ENCODE measurements around the gene CDC34. TPM values are rescaled to one million over a fixed set of nuclear protein-coding genes. Genes with fewer than 3 reads are reported as not detected.
"Not testable (repeated sequence)": the region's sequence is repeated elsewhere in the genome, so short reads cannot be mapped to it uniquely, and the experiment has no call there.

CDC34 gene
- total RNA-seq, 2 donors from 2014 or later, result 40.2 to 86.2 TPM

DNA sequence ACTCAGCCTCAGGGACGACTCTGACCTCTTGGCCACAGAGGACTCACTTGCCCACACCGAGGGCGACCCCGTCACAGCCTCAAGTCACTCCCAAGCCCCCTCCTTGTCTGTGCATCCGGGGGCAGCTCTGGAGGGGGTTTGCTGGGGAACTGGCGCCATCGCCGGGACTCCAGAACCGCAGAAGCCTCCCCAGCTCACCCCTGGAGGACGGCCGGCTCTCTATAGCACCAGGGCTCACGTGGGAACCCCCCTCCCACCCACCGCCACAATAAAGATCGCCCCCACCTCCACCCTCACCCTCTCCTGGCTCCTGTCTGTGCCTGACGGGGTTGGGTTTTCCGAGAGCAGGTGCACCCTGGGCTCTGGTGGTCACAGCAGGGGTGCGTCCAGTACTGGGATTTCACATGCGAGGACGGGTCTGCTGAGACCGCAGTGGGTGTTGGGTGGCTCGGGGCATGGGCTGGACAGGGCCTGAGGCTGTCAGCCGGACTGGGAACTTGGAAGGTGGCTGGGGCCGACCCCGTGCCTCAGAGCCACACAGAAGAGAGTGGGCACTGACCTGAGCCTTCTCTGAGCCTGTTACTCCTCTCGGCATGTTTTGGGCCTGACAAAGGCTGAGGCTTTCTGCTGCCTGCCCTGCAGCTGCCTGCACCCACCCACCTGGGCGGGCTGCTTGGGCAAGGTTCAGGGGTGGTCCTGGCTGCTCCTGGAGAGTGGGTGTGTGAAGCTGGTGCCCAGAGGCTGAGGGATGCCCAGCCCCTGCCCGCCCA lies 51.8 kb downstream of the CDC34 start:
- Histone ChIP-seq H3K4me1 (ENCODE audit: control insufficient read depth in 1 of 2, low read depth in 2 of 2) (no peaks in the 10 kb centered on the region), H3K27me3 (replicated peaks; ENCODE audit: insufficient read depth) (no peaks in the 10 kb centered on the region), H3K4me3 (no peak overlapping the region), H3K36me3 (peaks cover 36% of the 10 kb centered on the region), H3K27ac (no peak overlapping the region), H3K9me3 (no peaks in the 10 kb centered on the region)
- DNase-seq (ENCODE audit: low spot score), result no peak
- ATAC-seq (ENCODE audit: insufficient number of reproducible peaks, low FRiP score, low read depth), result no peak
- TF ChIP-seq, protein P1, sequence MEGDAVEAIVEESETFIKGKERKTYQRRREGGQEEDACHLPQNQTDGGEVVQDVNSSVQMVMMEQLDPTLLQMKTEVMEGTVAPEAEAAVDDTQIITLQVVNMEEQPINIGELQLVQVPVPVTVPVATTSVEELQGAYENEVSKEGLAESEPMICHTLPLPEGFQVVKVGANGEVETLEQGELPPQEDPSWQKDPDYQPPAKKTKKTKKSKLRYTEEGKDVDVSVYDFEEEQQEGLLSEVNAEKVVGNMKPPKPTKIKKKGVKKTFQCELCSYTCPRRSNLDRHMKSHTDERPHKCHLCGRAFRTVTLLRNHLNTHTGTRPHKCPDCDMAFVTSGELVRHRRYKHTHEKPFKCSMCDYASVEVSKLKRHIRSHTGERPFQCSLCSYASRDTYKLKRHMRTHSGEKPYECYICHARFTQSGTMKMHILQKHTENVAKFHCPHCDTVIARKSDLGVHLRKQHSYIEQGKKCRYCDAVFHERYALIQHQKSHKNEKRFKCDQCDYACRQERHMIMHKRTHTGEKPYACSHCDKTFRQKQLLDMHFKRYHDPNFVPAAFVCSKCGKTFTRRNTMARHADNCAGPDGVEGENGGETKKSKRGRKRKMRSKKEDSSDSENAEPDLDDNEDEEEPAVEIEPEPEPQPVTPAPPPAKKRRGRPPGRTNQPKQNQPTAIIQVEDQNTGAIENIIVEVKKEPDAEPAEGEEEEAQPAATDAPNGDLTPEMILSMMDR (IDR thresholded peaks at IDR 0.05), result no peak

- DNase-seq (ENCODE audit: low spot score) (no peak), ATAC-seq (ENCODE audit: insufficient number of reproducible peaks, low FRiP score, low read depth) (no peak)
- H3K36me3 ChIP-seq, result peaks cover 34% of the 10 kb centered on the region
- no peak overlapping the region for H3K27ac ChIP-seq
- TF ChIP-seq, protein P1 (IDR thresholded peaks at IDR 0.05), result no peak
- peaks cover under 1% of the 10 kb centered on the region for H3K27me3 ChIP-seq (replicated peaks; ENCODE audit: insufficient read depth)
- no peak overlapping the region for H3K4me3 ChIP-seq
- no peaks in the 10 kb centered on the region for H3K4me1 ChIP-seq (ENCODE audit: control insufficient read depth in 1 of 2, low read depth in 2 of 2)
- H3K9me3 ChIP-seq, result no peaks in the 10 kb centered on the region
These were observed 52.3 kb downstream of the CDC34 start for GRCh38 chr19:583968-584239.

GRCh38 chr19:584240-585001 lies 52.9 kb downstream of the CDC34 start:
- DNase-seq (ENCODE audit: low spot score), result no peak
- Histone ChIP-seq H3K27me3 (replicated peaks; ENCODE audit: insufficient read depth) (peaks cover 5% of the 10 kb centered on the region), H3K36me3 (peaks cover 34% of the 10 kb centered on the region), H3K4me3 (no peak overlapping the region), H3K4me1 (ENCODE audit: control insufficient read depth in 1 of 2, low read depth in 2 of 2) (peaks cover 0 to 3% of the 10 kb centered on the region in 2 donors), H3K9me3 (no peaks in the 10 kb centered on the region), H3K27ac (no peak overlapping the region)
- ATAC-seq (ENCODE audit: insufficient number of reproducible peaks, low FRiP score, low read depth), result no peak
- TF ChIP-seq, protein P1 (IDR thresholded peaks at IDR 0.05), result peak; percentile 54

- not testable (repeated sequence) for H3K27me3 ChIP-seq (replicated peaks; ENCODE audit: insufficient read depth); H3K27ac ChIP-seq; H3K9me3 ChIP-seq; H3K4me1 ChIP-seq (ENCODE audit: control insufficient read depth in 1 of 2, low read depth in 2 of 2); ATAC-seq (ENCODE audit: insufficient number of reproducible peaks, low FRiP score, low read depth); H3K4me3 ChIP-seq; DNase-seq (ENCODE audit: low spot score)
- H3K36me3 ChIP-seq, result peaks cover 28% of the 10 kb centered on the region
These were observed 53.6 kb downstream of the CDC34 start for GRCh38 chr19:585146-585545.

- Histone ChIP-seq H3K4me1 (ENCODE audit: control insufficient read depth in 1 of 2, low read depth in 2 of 2) (peaks cover 2 to 4% of the 10 kb centered on the region in 2 donors), H3K36me3 (peaks cover 24% of the 10 kb centered on the region), H3K9me3 (no peaks in the 10 kb centered on the region), H3K27me3 (replicated peaks; ENCODE audit: insufficient read depth) (peaks cover 7% of the 10 kb centered on the region), H3K4me3 (no peak overlapping the region), H3K27ac (no peak overlapping the region)
- no peak for ATAC-seq (ENCODE audit: insufficient number of reproducible peaks, low FRiP score, low read depth)
- DNase-seq (ENCODE audit: low spot score), result no peak
- TF ChIP-seq, protein P1 (IDR thresholded peaks at IDR 0.05), result no peak
These were observed 54.1 kb downstream of the CDC34 start for GRCh38 chr19:585551-586110.

Data from thoracic aorta (tissue), 2 donors.